Fibroblast of the aortic adventitia (primary cell): ENCODE results near the gene LTBR. TPM values are rescaled to one million over a fixed set of nuclear protein-coding genes. Genes with fewer than 3 reads are reported as not detected.
"Not testable (repeated sequence)": the region's sequence is repeated elsewhere in the genome, so short reads cannot be mapped to it uniquely, and the experiment has no call there.

Experiments used
- DNase-seq: peaks from one replicate; pipeline ENCODE4 v3.0.0-alpha.2; 2010; ENCODE audit warnings: low read depth
- H3K4me3 ChIP-seq: 2 replicates; pipeline ENCODE4 v1.5.1; 2011; ENCODE audit warnings: low read depth, mild to moderate bottlenecking, control low read depth, low read length, moderate library complexity
- total RNA-seq: library from RNA; depleted of rRNA; stranded (reverse); fragments of >200 nt; gene quantifications from 2 replicates; pipeline ENCODE4 v1.2.3, GENCODE V29; 2012; ENCODE audit warnings: low replicate concordance
- TF ChIP-seq, protein P1 (sequence below): IDR thresholded peaks from 2 replicates; pipeline ENCODE4 v1.5.1; 2011; ENCODE audit warnings: mild to moderate bottlenecking, low read length, control low read depth, inconsistent platforms; ENCODE audit not compliant: insufficient read depth

Gene LTBR
- total RNA-seq, 1 donor = 93.7 TPM

DNA sequence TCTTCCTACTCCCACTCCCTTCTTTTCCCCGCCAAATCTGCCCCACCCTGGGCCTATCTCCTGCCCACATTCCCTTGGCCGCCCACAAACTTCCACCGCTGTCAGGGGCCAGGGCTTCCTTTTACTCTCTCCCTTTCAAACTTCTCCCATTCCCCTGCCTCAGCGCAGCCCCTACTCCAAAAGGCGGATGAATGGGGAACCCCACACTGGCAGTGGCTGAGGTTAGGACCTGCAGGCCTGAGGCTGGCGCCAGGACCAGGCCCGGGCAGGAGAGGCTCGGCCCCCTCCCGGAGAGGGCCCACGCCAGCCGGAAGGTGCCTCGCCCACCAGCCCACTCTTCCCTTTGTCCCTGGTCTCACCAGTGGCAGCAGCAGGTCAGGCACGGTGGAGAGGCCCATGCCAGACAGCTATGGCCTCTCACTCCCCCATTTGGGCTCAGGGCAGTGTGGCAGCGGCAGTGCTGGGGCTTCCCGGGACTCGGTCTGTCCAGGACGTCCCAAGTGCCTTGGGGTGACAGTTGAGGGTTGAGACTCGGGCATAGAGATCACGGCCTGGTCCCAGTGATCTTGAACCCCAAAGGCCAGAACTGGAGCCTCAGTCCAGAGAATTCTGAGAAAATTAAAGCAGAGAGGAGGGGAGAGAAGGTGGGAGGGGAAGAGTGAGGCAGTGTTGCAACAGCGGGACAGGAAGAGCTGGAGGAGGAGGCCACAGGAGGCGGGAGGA, 42.4 kb upstream of the LTBR start, which contains the start of gene TNFRSF1A:
Gene TNFRSF1A (minus strand): TSS at position 660 of the 723 bp plus-strand sequence. CDS start 262 bp downstream, at position 398.
- peak within 1 kb of the TSS; percentile 100 for H3K4me3 ChIP-seq
- peak; percentile 86 for DNase-seq
- TF ChIP-seq, protein P1, sequence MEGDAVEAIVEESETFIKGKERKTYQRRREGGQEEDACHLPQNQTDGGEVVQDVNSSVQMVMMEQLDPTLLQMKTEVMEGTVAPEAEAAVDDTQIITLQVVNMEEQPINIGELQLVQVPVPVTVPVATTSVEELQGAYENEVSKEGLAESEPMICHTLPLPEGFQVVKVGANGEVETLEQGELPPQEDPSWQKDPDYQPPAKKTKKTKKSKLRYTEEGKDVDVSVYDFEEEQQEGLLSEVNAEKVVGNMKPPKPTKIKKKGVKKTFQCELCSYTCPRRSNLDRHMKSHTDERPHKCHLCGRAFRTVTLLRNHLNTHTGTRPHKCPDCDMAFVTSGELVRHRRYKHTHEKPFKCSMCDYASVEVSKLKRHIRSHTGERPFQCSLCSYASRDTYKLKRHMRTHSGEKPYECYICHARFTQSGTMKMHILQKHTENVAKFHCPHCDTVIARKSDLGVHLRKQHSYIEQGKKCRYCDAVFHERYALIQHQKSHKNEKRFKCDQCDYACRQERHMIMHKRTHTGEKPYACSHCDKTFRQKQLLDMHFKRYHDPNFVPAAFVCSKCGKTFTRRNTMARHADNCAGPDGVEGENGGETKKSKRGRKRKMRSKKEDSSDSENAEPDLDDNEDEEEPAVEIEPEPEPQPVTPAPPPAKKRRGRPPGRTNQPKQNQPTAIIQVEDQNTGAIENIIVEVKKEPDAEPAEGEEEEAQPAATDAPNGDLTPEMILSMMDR = no peak

DNA sequence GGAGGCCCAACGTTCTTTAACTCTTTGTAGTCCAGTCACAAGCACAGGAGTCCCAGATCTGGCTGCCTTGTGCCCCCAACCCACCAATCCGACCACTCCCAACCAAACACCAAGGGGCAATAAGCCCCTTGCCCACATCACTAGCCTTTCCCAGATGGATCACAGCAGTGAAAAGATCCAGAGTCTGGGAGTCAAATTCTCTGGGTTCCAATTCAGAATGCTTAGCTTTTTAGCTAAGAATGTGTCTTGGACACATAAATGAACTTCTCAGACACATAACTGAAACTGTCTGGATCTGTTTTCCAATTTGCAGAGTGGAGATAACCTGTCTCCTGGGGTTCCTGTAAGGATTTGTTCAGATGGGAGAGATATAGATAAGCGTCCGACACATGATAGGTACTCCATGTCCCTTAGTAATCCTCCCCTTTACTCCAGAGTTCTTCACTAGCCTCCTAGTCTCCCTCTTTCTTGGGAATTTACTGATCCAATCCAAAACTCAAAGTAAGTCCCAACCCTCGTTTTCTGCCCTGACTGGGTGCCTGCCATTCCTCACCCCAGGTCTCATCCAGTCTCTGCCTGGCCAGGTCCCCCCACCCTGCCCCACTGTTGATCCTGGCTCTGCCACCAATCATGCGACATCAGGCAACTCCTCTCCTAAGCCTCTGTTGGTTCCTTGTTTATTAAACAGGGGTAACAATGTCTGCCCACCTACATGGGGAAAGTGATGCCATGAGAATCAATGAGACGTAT, 41.6 kb upstream of the LTBR start:
- H3K4me3 ChIP-seq = peak overlapping the region; percentile 100
- DNase-seq = no peak
- TF ChIP-seq, protein P1 = no peak

DNA sequence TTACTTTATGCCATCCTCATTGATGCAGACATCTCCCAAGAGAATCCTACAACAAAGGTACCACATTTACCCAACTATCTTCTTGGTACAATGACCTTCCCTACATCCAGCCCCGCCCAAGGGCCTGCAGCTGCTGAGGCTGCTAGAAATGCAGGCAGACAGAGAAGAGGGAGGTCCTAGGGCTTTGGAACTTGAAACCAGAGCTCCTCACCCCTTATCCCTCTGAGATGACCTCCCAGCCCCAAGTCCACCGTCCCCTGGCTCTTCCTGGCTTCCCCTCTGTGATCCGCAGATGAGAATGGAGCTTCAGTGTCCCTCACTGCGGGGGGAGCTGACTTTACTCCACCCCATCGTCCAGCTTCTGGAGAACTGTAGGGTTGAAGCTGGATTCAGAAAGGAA, 40.4 kb upstream of the LTBR start:
- TF ChIP-seq, protein P1 = no peak
- no peak overlapping the region for H3K4me3 ChIP-seq
- DNase-seq = no peak

DNA sequence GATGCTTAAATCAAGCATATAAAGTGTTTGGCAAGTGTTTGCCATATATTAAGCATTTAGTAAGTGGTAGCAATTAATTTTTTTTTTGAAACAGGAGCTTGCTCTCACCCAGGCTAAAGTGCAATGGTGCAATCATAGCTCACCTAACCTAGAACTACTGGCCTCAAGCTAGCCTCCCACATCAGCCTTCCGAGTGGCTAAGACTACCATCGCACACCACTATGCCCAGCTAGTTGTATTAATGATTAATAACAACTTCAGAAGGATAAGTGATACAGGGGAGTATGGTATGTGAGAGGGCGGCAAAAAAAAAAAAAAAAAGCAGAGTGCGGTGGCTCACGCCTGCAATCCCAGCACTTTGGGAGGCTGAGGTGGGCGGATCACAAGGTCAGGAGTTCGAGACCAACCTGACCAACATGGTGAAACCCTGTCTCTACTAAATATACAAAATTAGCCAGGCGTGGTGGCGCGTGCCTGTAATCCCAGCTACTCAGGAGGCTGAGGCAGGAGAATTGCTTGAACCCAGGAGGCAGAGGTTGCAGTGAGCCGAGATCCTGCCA, 39.8 kb upstream of the LTBR start:
- not testable (repeated sequence) for DNase-seq, H3K4me3 ChIP-seq

DNA sequence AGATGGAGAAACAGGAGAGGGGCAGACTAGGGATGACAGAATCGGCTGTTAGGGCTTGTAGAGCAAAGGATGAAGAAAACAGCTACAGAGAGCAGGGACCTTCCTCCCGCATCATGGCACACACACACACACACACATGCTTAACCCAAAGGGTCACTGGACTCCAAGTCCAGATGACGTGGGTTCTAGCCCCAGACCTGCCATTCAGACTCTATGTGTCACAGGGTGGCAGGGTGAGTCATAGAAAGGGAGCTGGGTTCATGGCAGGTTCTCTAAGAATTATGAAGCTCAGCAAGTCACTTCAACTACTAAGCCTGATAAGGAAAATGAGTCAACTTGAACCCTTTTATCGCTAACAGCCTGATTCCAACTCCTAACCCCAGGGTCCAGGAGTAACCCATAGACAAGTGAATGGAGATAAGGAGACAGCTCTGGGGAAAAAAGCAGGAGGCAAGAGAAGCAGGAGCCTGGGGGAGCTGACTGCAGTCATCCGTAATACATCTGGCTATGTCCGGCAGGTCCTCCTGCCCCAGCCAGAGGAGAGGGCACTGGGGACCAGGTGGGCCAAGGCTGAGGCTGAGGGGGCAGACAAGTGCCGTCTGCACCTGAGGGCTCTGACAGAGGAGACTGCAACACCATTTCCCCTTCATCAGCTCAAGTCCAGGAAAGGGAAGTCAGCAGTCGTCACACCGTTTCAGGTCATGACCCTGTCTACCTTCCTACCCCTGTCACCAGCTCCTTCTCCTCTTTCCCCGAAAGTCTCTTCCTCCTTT, 38.5 kb upstream of the LTBR start:
- peak; percentile 98 for DNase-seq
- no peak overlapping the region for H3K4me3 ChIP-seq
- TF ChIP-seq, protein P1 = no peak

DNA sequence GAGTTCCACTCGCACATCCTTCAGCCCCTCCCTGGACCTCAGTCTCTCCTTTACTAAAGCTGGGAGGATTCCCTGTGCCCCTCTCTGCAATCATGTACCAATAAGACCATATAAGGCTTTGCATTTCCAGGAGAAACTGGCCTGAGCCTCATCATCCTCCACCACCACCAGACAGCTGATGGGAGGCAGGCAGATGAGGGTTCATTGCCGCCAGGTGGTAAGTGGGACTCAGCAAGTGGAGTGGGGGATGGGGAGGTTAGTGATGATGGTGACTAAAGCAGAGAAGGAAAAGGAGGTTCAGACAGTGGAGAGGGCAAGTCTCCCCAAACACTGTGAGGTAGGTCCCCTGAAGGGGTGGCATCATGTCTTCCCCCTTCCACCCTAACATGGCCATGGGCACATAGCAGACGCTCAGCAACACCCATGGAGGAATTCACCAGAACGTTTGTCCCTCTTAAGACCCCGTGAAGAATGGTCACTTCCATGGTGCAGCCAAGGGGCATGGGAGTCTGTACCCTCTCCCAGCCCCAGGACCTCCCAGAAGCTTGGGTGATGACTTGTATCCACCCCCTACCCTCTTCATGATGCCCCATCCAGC, 37.6 kb upstream of the LTBR start:
- H3K4me3 ChIP-seq = no peak overlapping the region
- no peak for DNase-seq
- TF ChIP-seq, protein P1 = no peak
